ENCODE data around the gene EXOSC7.

The EXOSC7 gene

DNA sequence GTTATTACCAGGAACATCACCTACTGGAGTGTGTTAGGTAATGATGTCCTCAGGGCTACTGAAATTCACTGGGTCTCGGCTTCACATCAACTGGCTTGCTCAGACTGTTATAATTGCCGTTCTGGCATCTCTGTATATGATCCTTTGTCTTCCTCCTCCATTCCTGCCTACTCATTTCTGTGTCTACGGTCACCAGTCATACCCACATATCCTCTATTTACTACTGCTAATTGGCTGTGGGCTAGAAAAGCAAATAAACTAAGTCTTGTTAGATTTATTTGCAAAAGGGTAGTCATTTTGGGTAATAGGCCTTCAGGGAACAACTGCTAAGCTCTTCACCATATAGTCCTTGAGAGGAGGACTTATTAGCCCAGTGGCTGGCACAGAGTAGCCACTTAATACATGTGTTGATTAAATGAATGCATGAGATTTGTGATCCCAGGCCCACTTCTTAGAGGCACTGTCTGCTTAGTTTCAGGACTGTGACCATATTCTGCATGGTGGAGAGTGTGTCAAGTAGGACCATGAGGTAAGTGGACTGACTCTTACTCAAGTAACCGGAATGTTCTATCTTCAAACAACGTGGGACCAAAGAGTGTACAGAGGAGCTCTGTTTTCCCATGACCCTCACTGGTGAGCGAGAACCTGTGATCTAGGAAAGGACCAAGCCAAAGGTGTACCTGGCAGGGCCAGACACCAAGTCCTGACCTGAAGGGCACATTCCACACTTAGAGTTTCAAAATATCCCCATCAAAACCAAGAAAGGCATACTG, 13.2 kb upstream of the EXOSC7 start:
- TF ChIP-seq CTCF (IDR thresholded peaks at IDR 0.05; ENCODE audit: low read depth, low read length): no peak
- H3K4me3 ChIP-seq (ENCODE audit: low read depth, low read length): no peak overlapping the region

DNA sequence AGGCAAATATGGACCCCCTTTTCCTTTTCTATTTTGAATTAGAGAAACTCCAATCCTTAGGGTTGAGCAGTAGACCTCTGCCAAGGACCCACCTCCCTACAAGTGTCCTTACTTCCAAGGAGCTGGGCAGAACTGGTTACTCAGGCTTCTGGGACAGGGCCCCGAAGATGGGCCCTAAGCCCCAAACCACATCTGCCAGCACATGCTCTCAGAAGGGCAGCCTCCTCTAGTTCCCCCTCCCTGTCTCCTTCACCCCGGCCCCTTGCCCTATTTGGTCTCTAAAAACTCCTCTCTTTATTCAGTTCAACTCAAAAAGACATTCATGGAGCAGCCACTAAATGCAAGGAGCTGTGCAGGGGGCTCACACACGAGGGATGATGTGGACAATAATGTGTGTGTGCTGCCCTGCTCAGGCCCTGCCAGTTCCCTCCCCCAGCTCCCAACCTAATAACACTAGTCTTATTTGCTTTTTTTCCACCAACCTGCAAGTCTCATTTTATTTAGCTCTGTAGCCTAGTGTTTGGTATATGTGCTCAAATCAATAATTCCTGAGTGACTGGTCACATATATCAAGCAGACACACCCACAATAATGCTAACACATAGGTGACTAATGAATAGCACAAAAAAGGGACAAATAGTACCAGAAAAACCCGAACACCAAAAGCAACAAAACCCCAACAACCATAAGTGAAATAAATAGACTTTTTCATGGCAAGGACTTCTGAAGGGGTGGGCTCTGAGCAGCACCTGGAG, 12.3 kb upstream of the EXOSC7 start:
- no peak for TF ChIP-seq CTCF (IDR thresholded peaks at IDR 0.05; ENCODE audit: low read depth, low read length)
- H3K4me3 ChIP-seq (ENCODE audit: low read depth, low read length): no peak overlapping the region

GRCh38 chr3:44965165-44965564, 10.9 kb upstream of the EXOSC7 start:
- no peak overlapping the region for H3K4me3 ChIP-seq (ENCODE audit: low read depth, low read length)
- no peak for TF ChIP-seq CTCF (IDR thresholded peaks at IDR 0.05; ENCODE audit: low read depth, low read length)

DNA sequence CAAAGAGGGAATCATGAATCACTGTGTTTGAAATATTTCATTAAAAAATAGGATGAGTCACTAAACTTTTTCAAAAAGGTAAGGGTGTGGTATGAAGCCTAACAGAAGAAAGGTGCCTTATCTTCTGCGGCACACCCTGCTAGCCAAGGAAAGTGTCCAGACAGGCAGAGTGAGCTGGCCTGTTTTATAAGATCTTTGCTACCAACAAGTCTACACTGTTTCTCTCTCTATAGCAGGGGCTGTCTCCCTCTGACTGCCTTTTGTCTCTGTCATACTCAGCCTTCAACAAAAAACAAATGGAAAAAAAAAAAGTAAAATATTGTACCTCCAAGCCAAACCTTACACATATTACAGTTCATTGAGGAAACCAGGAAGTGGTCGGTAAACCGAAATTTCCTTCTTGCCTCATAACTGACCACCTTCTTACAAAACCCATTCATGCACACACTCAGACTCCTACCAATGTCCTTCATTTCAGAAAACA, 9.2 kb upstream of the EXOSC7 start:
- no peak overlapping the region for H3K4me3 ChIP-seq (ENCODE audit: low read depth, low read length)
- no peak for TF ChIP-seq CTCF (IDR thresholded peaks at IDR 0.05; ENCODE audit: low read depth, low read length)

- TF ChIP-seq CTCF (IDR thresholded peaks at IDR 0.05; ENCODE audit: low read depth, low read length): no peak
- no peak overlapping the region for H3K4me3 ChIP-seq (ENCODE audit: low read depth, low read length)
Measured at GRCh38 chr3:44968447-44968858, 7.6 kb upstream of the EXOSC7 start.

GRCh38 chr3:44969154-44969827, 6.8 kb upstream of the EXOSC7 start:
- H3K4me3 ChIP-seq (ENCODE audit: low read depth, low read length): no peak overlapping the region
- no peak for TF ChIP-seq CTCF (IDR thresholded peaks at IDR 0.05; ENCODE audit: low read depth, low read length)

Data from WI38 (cell line).